ENCODE measurements around the gene APLN.

The APLN gene

DNA sequence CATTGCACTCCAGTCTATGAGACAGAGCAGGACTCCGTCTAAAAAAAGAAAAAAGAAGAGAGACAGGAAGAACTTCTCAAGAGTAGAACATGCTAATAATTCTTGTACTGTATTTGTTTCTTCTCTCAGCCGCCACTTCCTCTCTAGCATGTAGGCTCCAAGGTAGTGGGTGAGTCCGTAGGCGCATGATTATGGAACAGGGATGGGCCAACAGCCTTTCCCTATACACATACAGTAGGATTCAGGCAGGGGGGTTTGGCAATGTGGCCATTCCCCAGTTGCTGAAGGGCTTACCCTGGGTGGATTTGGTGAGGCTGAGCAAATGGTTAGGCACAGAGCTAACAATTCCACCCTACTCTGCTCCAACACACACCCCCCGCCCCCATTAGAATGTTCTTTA, 35.0 kb upstream of the APLN start:
- Histone ChIP-seq H3K36me3 (replicated peaks; ENCODE audit: low read depth, low read length) (no peaks in the 10 kb centered on the region), H3K79me2 (ENCODE audit: low read length) (no peaks in the 10 kb centered on the region), H4K20me1 (ENCODE audit: insufficient read depth, low read length) (no peaks in the 10 kb centered on the region), H3K4me2 (ENCODE audit: low read length) (no peak overlapping the region), H3K9ac (ENCODE audit: low read length) (no peak overlapping the region), H3K4me3 (ENCODE audit: low read length) (no peak overlapping the region), H3K27me3 (ENCODE audit: low read depth, low read length) (no peaks in the 10 kb centered on the region), H2AFZ (ENCODE audit: low read depth, low read length) (no peak overlapping the region), H3K4me1 (ENCODE audit: low read length) (no peaks in the 10 kb centered on the region), H3K9me3 (ENCODE audit: insufficient read depth, low read length) (no peaks in the 10 kb centered on the region), H3K27ac (ENCODE audit: low read length) (no peak overlapping the region)
- TF ChIP-seq EZH2phosphoT487 (IDR thresholded peaks at IDR 0.05; ENCODE audit: low read depth) (no peak), CTCF (IDR thresholded peaks at IDR 0.05; ENCODE audit: low read depth, low read length) (no peak)

DNA sequence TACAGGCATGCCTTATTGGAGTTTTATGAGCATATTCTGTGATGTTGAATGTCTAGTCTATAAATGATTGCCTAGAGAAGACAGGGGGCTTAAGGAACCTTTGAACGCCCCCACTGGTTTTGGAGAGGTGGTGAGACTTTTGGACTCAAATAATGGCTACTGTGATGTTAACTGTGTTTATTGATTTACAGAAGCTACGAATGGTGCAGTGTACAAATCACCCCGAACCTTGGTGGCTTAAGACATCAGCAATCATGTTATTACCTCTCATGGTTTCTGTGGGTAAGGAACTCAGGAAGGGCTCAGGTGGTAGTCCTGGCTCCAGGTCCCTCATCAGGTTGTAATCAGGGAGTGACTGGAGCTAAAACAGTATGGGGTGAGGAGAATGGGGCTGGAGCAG, 33.3 kb upstream of the APLN start:
- Histone ChIP-seq H2AFZ (ENCODE audit: low read depth, low read length) (no peak overlapping the region), H3K9me3 (ENCODE audit: insufficient read depth, low read length) (no peaks in the 10 kb centered on the region), H3K27me3 (ENCODE audit: low read depth, low read length) (no peaks in the 10 kb centered on the region), H3K36me3 (replicated peaks; ENCODE audit: low read depth, low read length) (no peaks in the 10 kb centered on the region), H3K27ac (ENCODE audit: low read length) (no peak overlapping the region), H3K4me2 (ENCODE audit: low read length) (no peak overlapping the region), H3K9ac (ENCODE audit: low read length) (no peak overlapping the region), H3K79me2 (ENCODE audit: low read length) (no peaks in the 10 kb centered on the region), H4K20me1 (ENCODE audit: insufficient read depth, low read length) (no peaks in the 10 kb centered on the region), H3K4me3 (ENCODE audit: low read length) (no peak overlapping the region), H3K4me1 (ENCODE audit: low read length) (no peaks in the 10 kb centered on the region)
- TF ChIP-seq CTCF (IDR thresholded peaks at IDR 0.05; ENCODE audit: low read depth, low read length), result no peak
- TF ChIP-seq EZH2phosphoT487 (IDR thresholded peaks at IDR 0.05; ENCODE audit: low read depth), result no peak

GRCh38 chrX:129686422-129686948, 31.7 kb upstream of the APLN start:
- no peaks in the 10 kb centered on the region for H3K36me3 ChIP-seq (replicated peaks; ENCODE audit: low read depth, low read length)
- no peak overlapping the region for H2AFZ ChIP-seq (ENCODE audit: low read depth, low read length)
- H4K20me1 ChIP-seq (ENCODE audit: insufficient read depth, low read length), result no peaks in the 10 kb centered on the region
- no peak overlapping the region for H3K4me2 ChIP-seq (ENCODE audit: low read length)
- H3K9ac ChIP-seq (ENCODE audit: low read length), result no peak overlapping the region
- H3K79me2 ChIP-seq (ENCODE audit: low read length), result no peaks in the 10 kb centered on the region
- no peaks in the 10 kb centered on the region for H3K27me3 ChIP-seq (ENCODE audit: low read depth, low read length)
- no peak overlapping the region for H3K27ac ChIP-seq (ENCODE audit: low read length)
- H3K4me1 ChIP-seq (ENCODE audit: low read length), result peaks cover 2% of the 10 kb centered on the region; the same call in 1 of the 2 replicates
- H3K9me3 ChIP-seq (ENCODE audit: insufficient read depth, low read length), result no peaks in the 10 kb centered on the region
- H3K4me3 ChIP-seq (ENCODE audit: low read length), result no peak overlapping the region
- TF ChIP-seq CTCF (IDR thresholded peaks at IDR 0.05; ENCODE audit: low read depth, low read length) (no peak), EZH2phosphoT487 (IDR thresholded peaks at IDR 0.05; ENCODE audit: low read depth) (no peak)

DNA sequence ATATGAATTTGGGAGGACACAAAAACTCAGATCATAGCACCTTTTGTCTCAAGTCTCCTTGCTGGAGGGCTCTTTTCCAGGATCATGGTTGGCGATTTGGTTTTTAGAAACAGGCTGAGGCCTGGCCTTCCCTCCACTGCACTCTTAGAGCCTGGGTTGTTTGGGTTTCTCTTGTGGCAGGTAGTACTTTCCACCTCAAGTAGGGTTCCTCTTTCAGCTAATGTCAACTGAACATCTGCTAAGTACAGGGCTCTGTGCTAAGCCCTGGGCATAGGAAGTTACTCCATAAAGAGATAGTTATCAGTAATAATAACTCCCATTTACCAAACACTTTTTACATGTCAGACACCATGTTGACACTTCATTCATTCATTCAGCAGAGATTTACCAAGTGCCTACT, 28.2 kb upstream of the APLN start:
- Histone ChIP-seq H3K4me1 (ENCODE audit: low read length) (peaks cover 14% of the 10 kb centered on the region), H3K36me3 (replicated peaks; ENCODE audit: low read depth, low read length) (no peaks in the 10 kb centered on the region), H3K9me3 (ENCODE audit: insufficient read depth, low read length) (no peaks in the 10 kb centered on the region), H3K9ac (ENCODE audit: low read length) (no peak overlapping the region), H3K27ac (ENCODE audit: low read length) (no peak overlapping the region), H3K79me2 (ENCODE audit: low read length) (no peaks in the 10 kb centered on the region), H3K4me2 (ENCODE audit: low read length) (no peak overlapping the region), H4K20me1 (ENCODE audit: insufficient read depth, low read length) (no peaks in the 10 kb centered on the region), H3K27me3 (ENCODE audit: low read depth, low read length) (no peaks in the 10 kb centered on the region), H3K4me3 (ENCODE audit: low read length) (no peak overlapping the region), H2AFZ (ENCODE audit: low read depth, low read length) (no peak overlapping the region)
- TF ChIP-seq CTCF (IDR thresholded peaks at IDR 0.05; ENCODE audit: low read depth, low read length) (no peak), EZH2phosphoT487 (IDR thresholded peaks at IDR 0.05; ENCODE audit: low read depth) (no peak)
